Upper lobe of left lung (tissue), 4 donors: ENCODE measurements around the gene OR52E6.

Source experiments
- POLR2A ChIP-seq, 4 donors: fragments of 450-650 bp; IDR thresholded peaks; one replicate each; pipeline ENCODE4 v1.5.1; 2016 to 2017; ENCODE audit warnings: antibody characterized with exemption in 4 of 4, mild to moderate bottlenecking in 2 of 4
- POLR2AphosphoS5 ChIP-seq, 2 donors: sonication (generic); formaldehyde crosslinking; IDR thresholded peaks; one replicate each; pipeline ENCODE4 v1.5.1; 2017; ENCODE audit warnings: antibody characterized with exemption in 2 of 2
- TF ChIP-seq, protein P1 (sequence below), 6 experiments: fragments of 450-650 bp in 4 of 6; fragments of 200-600 bp in 2 of 6; sonication (generic) in 2 of 6; IDR thresholded peaks; one replicate each; pipeline ENCODE4 v1.5.1; 2016 to 2019; ENCODE audit warnings: antibody characterized with exemption in 6 of 6

DNA sequence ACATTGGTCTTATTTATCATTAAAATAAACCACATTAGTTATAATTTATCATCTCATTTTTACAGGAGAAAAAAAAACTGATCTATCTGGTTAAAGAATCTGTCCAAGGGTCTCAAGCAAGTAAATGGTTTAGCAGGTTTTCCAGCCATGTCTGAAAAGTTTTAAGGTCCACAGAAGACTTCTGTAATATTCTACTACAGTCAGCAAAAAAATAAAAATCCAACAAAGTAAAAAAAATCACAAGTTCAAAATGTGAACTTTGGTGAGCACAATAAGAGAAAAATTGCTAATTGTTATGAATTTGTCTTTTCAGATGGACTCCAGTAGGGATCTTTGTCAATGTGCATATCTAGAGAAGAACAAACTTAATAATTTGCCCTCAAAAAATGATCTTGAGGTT lies 40.1 kb upstream of the OR52E6 start:
- TF ChIP-seq POLR2A (IDR thresholded peaks at IDR 0.05) (no peak), POLR2AphosphoS5 (IDR thresholded peaks at IDR 0.05) (no peak)
- TF ChIP-seq, protein P1, sequence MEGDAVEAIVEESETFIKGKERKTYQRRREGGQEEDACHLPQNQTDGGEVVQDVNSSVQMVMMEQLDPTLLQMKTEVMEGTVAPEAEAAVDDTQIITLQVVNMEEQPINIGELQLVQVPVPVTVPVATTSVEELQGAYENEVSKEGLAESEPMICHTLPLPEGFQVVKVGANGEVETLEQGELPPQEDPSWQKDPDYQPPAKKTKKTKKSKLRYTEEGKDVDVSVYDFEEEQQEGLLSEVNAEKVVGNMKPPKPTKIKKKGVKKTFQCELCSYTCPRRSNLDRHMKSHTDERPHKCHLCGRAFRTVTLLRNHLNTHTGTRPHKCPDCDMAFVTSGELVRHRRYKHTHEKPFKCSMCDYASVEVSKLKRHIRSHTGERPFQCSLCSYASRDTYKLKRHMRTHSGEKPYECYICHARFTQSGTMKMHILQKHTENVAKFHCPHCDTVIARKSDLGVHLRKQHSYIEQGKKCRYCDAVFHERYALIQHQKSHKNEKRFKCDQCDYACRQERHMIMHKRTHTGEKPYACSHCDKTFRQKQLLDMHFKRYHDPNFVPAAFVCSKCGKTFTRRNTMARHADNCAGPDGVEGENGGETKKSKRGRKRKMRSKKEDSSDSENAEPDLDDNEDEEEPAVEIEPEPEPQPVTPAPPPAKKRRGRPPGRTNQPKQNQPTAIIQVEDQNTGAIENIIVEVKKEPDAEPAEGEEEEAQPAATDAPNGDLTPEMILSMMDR (IDR thresholded peaks at IDR 0.05) = no peak
